Measurements from ENCODE around the gene GSTCD. TPM values are rescaled to one million over a fixed set of nuclear protein-coding genes. Genes with fewer than 3 reads are reported as not detected.

Gene GSTCD
- total and polyA plus RNA-seq, 4 donors = 1.2 to 8.7 (median 4.3) TPM

DNA sequence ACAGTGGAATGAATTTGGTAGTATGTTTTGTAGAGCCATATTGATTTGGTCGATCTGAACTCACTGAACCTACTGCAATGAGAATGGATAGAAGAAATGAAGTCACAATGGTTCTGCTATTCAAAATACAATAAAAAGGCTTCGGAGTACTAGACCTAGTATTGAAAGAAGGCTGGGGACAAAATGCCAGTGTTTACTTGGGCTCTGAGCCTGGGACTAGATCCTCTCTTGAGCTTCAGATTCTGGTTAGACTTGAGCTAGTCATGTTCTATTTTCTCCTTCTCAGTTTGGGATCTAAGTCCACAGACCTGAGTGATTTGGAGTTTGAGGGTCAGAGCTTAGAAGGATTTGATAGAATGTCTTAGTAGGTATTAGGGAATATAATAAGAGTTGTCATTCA, 10.0 kb upstream of the GSTCD start:
- no peak for TF ChIP-seq HNF4G (IDR thresholded peaks at IDR 0.05)
- TF ChIP-seq, protein P1, sequence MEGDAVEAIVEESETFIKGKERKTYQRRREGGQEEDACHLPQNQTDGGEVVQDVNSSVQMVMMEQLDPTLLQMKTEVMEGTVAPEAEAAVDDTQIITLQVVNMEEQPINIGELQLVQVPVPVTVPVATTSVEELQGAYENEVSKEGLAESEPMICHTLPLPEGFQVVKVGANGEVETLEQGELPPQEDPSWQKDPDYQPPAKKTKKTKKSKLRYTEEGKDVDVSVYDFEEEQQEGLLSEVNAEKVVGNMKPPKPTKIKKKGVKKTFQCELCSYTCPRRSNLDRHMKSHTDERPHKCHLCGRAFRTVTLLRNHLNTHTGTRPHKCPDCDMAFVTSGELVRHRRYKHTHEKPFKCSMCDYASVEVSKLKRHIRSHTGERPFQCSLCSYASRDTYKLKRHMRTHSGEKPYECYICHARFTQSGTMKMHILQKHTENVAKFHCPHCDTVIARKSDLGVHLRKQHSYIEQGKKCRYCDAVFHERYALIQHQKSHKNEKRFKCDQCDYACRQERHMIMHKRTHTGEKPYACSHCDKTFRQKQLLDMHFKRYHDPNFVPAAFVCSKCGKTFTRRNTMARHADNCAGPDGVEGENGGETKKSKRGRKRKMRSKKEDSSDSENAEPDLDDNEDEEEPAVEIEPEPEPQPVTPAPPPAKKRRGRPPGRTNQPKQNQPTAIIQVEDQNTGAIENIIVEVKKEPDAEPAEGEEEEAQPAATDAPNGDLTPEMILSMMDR (IDR thresholded peaks at IDR 0.05; ENCODE audit: low read depth, low read length, missing input control) = no peak
- TF ChIP-seq TAF1 (conservative IDR thresholded peaks at IDR 0.05) = no peak
- TF ChIP-seq SP1 (IDR thresholded peaks at IDR 0.05) = no peak
- TF ChIP-seq NR2F2 (IDR thresholded peaks at IDR 0.05) = no peak
- TF ChIP-seq, protein P2, sequence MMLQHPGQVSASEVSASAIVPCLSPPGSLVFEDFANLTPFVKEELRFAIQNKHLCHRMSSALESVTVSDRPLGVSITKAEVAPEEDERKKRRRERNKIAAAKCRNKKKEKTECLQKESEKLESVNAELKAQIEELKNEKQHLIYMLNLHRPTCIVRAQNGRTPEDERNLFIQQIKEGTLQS (IDR thresholded peaks at IDR 0.05) = no peak
- no peak for TF ChIP-seq JUND (IDR thresholded peaks at IDR 0.05)
- 65% methylated on average over 2 of the region's 2 CpGs for WGBS

GRCh38 chr4:105707782-105708180, 803 bp upstream of the GSTCD start:
- TF ChIP-seq EGR1 (IDR thresholded peaks at IDR 0.05; ENCODE audit: low read depth in 2 of 2) (no peak), REST (IDR thresholded peaks at IDR 0.05) (no peak), NR2F2 (IDR thresholded peaks at IDR 0.05) (no peak), HNF4G (IDR thresholded peaks at IDR 0.05) (no peak), SP1 (IDR thresholded peaks at IDR 0.05) (no peak)
- peak overlapping the region; percentile 88 to 92 (median 91) for H3K4me3 ChIP-seq (ENCODE audit: low read depth in 1 of 3, low read length in 3 of 3)
- no peak for DNase-seq (ENCODE audit: low spot score)
- H3K9ac ChIP-seq (ENCODE audit: low read depth in 1 of 2, low read length in 2 of 2) = peak overlapping the region; percentile 93 to 95
- H3K9me3 ChIP-seq (ENCODE audit: control insufficient read depth in 4 of 4, low read length in 3 of 4) = no peaks in the 10 kb centered on the region
- WGBS = 22% methylated on average over 7 of the region's 7 CpGs
- peak overlapping the region; percentile 83 to 85 for H3K27ac ChIP-seq (ENCODE audit: low read depth in 1 of 2, low read length in 2 of 2)
- peaks cover 0 to 5% (median 0%) of the 10 kb centered on the region in 4 donors for H3K36me3 ChIP-seq (ENCODE audit: control insufficient read depth in 4 of 4, insufficient read depth in 3 of 4, low read depth in 1 of 4, low read length in 3 of 4)
- no peaks in the 10 kb centered on the region for H3K27me3 ChIP-seq (ENCODE audit: control insufficient read depth in 4 of 4, insufficient read depth in 4 of 4, low read length in 3 of 4)
- H3K4me1 ChIP-seq (ENCODE audit: control insufficient read depth in 4 of 4, insufficient read depth in 4 of 4, low read length in 3 of 4) = peaks cover 6 to 30% (median 24%) of the 10 kb centered on the region in 4 donors

More for the DNA sequence above, 10.0 kb upstream of the GSTCD start:
- Histone ChIP-seq H3K9me3 (ENCODE audit: control insufficient read depth in 4 of 4, low read length in 3 of 4) (no peaks in the 10 kb centered on the region), H3K36me3 (ENCODE audit: control insufficient read depth in 4 of 4, insufficient read depth in 3 of 4, low read depth in 1 of 4, low read length in 3 of 4) (peaks cover 4 to 22% (median 10%) of the 10 kb centered on the region in 4 donors), H3K27me3 (ENCODE audit: control insufficient read depth in 4 of 4, insufficient read depth in 4 of 4, low read length in 3 of 4) (no peaks in the 10 kb centered on the region), H3K4me3 (ENCODE audit: low read depth in 1 of 3, low read length in 3 of 3) (no peak overlapping the region), H3K9ac (ENCODE audit: low read depth in 1 of 2, low read length in 2 of 2) (no peak overlapping the region), H3K27ac (ENCODE audit: low read depth in 1 of 2, low read length in 2 of 2) (no peak overlapping the region), H3K4me1 (ENCODE audit: control insufficient read depth in 4 of 4, insufficient read depth in 4 of 4, low read length in 3 of 4) (no peaks in the 10 kb centered on the region)
- DNase-seq (ENCODE audit: low spot score) = no peak

GRCh38 chr4:105709081-105709450, 482 bp downstream of the GSTCD start:
- DNase-seq (ENCODE audit: low spot score) = no peak
- TF ChIP-seq EGR1 (IDR thresholded peaks at IDR 0.05; ENCODE audit: low read depth in 2 of 2) (no peak), NR2F2 (IDR thresholded peaks at IDR 0.05) (no peak), HNF4G (IDR thresholded peaks at IDR 0.05) (no peak)
- TF ChIP-seq, protein P2 (IDR thresholded peaks at IDR 0.05) = no peak
- peaks cover 6 to 30% (median 24%) of the 10 kb centered on the region in 4 donors for H3K4me1 ChIP-seq (ENCODE audit: control insufficient read depth in 4 of 4, insufficient read depth in 4 of 4, low read length in 3 of 4)
- peak overlapping the region; percentile 12 to 47 for H3K9ac ChIP-seq (ENCODE audit: low read depth in 1 of 2, low read length in 2 of 2)
- H3K9me3 ChIP-seq (ENCODE audit: control insufficient read depth in 4 of 4, low read length in 3 of 4) = no peaks in the 10 kb centered on the region
- H3K27ac ChIP-seq (ENCODE audit: low read depth in 1 of 2, low read length in 2 of 2) = peak overlapping the region in 1 of 2 donors; percentile 83
- 0% methylated on average over 11 of the region's 11 CpGs for WGBS
- no peaks in the 10 kb centered on the region for H3K36me3 ChIP-seq (ENCODE audit: control insufficient read depth in 4 of 4, insufficient read depth in 3 of 4, low read depth in 1 of 4, low read length in 3 of 4)
- no peaks in the 10 kb centered on the region for H3K27me3 ChIP-seq (ENCODE audit: control insufficient read depth in 4 of 4, insufficient read depth in 4 of 4, low read length in 3 of 4)
- H3K4me3 ChIP-seq (ENCODE audit: low read depth in 1 of 3, low read length in 3 of 3) = peak overlapping the region; percentile 88 to 92 (median 91)
